GM21737 (cell line): ENCODE results near the gene USP6.
"Not testable (repeated sequence)": the region's sequence is repeated elsewhere in the genome, so short reads cannot be mapped to it uniquely, and the experiment has no call there.

ENCODE experiments used
- ATAC-seq: cut with Tn5 transposase; IDR thresholded peaks from one replicate; pipeline ENCODE4 v1.9.1; 2021; ENCODE audit warnings: mild to moderate bottlenecking, moderate library complexity; ENCODE audit not compliant: unreplicated experiment

USP6 gene

GRCh38 chr17:5134571-5134970, 18.7 kb downstream of the USP6 start:
- not testable (repeated sequence) for ATAC-seq

- ATAC-seq = not testable (repeated sequence)
Measured at GRCh38 chr17:5135131-5135712, 19.4 kb downstream of the USP6 start.

- no peak for ATAC-seq
Measured at GRCh38 chr17:5135726-5136579, 20.1 kb downstream of the USP6 start.

GRCh38 chr17:5136580-5137412, 21.0 kb downstream of the USP6 start:
- not testable (repeated sequence) for ATAC-seq

GRCh38 chr17:5137511-5138197, 21.8 kb downstream of the USP6 start:
- not testable (repeated sequence) for ATAC-seq

- ATAC-seq = not testable (repeated sequence)
Measured at GRCh38 chr17:5138198-5138544, 22.3 kb downstream of the USP6 start.

- no peak for ATAC-seq
Measured at GRCh38 chr17:5138616-5139457, 23.0 kb downstream of the USP6 start.

- ATAC-seq = no peak
Measured at GRCh38 chr17:5139458-5139732, 23.6 kb downstream of the USP6 start.

GRCh38 chr17:5142877-5143276, 27.0 kb downstream of the USP6 start:
- ATAC-seq = not testable (repeated sequence)

- not testable (repeated sequence) for ATAC-seq
Measured at GRCh38 chr17:5146122-5146521, 30.3 kb downstream of the USP6 start.

GRCh38 chr17:5160702-5161101, 44.9 kb downstream of the USP6 start:
- ATAC-seq = not testable (repeated sequence)

- not testable (repeated sequence) for ATAC-seq
Measured at GRCh38 chr17:5161793-5162192, 46.0 kb downstream of the USP6 start.

- no peak for ATAC-seq
Measured at GRCh38 chr17:5164436-5164835, 48.6 kb downstream of the USP6 start.

GRCh38 chr17:5165791-5166564, 50.1 kb downstream of the USP6 start:
- not testable (repeated sequence) for ATAC-seq

- not testable (repeated sequence) for ATAC-seq
Measured at GRCh38 chr17:5175027-5175426, 59.2 kb downstream of the USP6 start.

GRCh38 chr17:5179003-5179402, 63.2 kb downstream of the USP6 start:
- ATAC-seq = no peak

GRCh38 chr17:5181509-5182305, 65.9 kb downstream of the USP6 start:
- ATAC-seq = no peak

GRCh38 chr17:5182597-5183409, 67.0 kb downstream of the USP6 start:
- no peak for ATAC-seq
